GM18502 (cell line): Measurements from ENCODE around the gene STIM1.
"Not testable (repeated sequence)": the region's sequence is repeated elsewhere in the genome, so short reads cannot be mapped to it uniquely, and the experiment has no call there.

Experiments used
- ATAC-seq: cut with Tn5 transposase; IDR thresholded peaks from one replicate; pipeline ENCODE4 v1.9.1; 2021; ENCODE audit warnings: mild to moderate bottlenecking; ENCODE audit not compliant: unreplicated experiment, poor library complexity

STIM1 gene

DNA sequence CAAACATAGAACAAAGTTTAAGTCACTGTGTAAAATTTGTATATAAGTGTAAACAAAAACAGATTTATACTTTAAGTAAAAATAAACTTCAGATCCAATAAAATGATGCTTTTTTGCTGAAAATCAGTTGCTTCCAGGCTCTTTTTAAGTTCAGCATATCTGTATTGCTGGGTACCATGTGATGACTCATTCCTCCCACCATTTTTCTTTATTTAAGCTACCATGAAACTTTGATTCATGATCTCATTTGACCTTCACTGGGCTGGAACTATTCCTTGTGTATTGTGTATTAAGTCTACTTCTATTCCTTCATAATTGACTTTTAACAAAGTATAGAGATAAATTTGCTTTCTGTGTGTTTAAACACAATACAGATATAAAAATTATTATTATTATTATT, 192.9 kb downstream of the STIM1 start:
- ATAC-seq, result no peak

DNA sequence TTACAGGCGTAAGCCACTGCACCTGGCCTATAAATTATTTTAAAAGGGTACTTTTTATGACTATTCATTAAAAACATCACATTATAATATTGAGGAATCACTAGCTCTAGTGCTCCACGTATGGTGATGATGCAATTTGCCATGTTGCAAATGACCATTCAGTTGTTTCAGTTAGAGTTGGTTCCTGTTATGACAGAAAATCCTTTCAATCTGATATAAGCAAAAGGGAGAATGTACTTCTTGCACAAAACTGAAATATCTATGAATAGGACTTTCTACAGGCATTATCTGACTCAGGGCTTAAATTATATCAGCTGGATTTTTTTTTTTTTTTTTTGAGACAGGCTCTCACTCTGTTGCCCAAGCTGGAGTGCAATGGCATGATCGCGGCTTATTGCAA, 193.5 kb downstream of the STIM1 start:
- no peak for ATAC-seq

DNA sequence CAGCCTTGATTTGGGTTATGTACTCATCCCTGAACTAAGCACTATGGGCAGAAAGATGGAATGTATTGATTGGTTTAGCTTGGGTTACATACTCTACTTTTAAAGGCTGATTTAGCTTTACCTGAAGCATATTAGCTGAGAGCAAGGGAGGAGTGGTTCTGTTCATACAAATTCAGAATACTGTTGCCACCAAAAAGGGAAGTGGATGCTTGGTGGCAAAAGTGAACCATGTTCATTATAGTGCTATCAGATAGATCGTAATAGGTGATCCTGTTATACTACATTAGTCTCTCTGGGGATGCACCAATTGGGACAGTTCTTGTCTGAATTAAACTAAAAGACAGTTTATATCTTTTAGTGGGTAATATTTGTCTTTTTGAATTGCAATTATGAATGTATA, 194.7 kb downstream of the STIM1 start:
- no peak for ATAC-seq

DNA sequence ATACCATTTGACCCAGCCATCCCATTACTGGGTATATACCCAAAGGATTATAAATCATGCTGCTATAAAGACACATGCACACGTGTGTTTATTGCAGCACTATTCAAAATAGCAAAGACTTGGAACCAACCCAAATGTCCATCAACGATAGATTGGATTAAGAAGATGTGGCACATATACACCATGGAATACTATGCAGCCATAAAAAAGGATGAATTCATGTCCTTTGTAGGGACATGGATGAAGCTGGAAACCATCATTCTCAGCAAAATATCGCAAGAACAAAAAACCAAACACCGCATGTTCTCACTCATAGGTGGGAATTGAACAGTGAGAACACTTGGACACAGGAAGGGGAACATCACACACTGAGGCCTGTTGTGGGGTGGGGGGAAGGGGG, 197.7 kb downstream of the STIM1 start:
- ATAC-seq, result not testable (repeated sequence)

DNA sequence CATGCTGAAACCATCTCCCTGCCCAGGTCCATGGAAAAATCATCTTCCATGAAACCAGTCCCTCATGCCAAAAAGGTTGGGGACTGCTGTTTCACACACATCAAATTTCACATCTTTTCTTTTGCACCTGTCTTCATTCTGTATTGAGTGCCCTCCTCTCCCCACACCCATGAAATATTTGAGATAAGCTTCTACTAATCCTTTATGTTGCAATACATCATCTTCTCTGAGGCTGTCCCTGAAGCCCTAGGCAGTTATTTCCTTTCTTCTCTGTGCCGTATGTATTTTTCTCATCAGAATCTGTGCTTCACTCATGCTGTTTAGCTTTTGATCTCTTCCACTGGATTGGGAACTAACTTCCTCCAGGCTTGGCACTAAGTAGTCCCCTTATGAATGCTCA, 199.2 kb downstream of the STIM1 start:
- ATAC-seq, result no peak

DNA sequence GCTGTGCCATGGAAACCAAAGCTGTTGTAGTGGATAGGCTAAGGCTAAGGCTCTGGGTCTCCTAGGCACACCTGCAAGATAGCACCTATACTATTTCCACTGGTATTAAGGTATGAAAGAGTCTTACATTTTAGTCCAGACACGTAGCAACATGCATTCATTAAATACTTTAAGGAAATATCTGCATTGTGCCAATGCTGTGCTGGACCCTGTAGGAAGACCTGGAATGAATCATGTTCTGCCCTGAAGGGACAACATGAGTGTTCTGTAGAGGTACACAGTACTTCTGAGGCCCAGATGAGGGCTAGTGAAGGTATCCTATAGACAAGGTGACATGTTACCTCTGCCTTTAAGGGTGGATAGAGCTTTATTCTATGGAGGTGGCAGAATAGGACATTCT, 204.0 kb downstream of the STIM1 start:
- no peak for ATAC-seq

DNA sequence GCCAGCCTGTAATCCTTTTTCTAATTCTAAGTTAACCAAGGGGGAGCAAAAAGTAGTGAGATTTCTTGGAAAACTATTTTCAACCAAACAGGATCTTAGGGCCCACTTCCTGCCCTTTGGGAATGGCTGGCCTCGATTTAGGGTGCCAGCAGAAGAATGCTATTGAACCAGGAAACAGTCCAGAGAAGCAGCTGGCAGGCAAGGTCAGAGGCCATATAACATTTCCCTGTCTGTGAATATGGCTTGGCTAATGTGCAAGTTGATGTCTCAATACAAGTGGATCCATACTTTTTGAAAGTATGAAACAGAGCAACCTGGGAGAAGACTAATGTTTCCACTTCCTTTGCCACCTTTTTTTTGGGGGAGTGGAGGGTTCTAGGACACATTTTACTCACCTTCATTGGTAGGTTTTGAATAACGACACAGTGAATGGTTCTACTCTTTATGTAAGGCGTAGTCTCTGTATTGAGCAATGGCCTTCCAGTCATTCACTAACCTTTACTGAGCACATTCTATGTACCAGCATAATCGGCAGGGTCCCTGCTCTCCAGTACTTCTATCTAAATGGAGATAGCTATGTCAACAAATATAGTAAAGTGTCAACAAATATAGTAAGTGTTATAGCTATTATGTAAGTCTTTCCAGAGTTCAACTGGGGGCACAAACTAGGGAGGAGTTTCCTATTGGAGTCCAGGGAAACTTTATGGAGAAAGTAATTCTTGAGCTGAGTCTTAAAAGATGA, 204.9 kb downstream of the STIM1 start:
- no peak for ATAC-seq

DNA sequence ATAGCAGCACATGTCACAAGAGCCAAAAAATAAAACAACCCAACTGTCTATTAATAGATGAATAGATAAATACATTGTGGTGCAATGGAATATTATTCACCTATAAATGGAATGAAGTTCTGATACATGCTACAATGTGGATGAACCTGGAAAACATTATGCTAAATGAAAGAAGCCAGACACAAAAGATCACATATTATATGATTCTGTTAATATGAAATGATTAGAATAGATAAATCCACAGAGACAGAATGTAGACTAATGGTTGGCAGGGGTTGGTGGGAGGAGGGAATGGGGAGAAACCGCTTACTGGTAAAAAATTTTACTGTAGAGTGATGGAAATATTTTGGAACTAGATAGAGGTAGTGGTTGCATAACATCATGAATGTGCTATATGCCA, 206.2 kb downstream of the STIM1 start:
- no peak for ATAC-seq

DNA sequence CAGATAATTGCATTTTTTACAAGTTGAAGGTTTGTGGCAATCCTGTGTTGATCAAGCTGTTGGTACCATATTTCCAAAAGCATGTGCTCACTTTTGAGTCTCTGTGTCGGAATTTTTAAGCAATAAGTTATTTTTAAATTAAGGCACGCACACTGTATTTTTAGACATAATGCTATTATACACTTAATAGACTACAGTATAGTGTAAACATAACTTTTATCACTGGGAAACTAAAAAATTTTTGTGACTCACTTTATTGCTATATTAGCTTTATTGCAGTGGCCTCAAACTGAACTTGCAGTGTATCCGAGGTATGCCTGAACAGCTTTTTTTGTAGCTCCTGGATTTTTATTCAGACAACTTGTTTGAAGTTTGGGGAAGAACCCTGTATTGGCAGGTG, 207.9 kb downstream of the STIM1 start:
- no peak for ATAC-seq

DNA sequence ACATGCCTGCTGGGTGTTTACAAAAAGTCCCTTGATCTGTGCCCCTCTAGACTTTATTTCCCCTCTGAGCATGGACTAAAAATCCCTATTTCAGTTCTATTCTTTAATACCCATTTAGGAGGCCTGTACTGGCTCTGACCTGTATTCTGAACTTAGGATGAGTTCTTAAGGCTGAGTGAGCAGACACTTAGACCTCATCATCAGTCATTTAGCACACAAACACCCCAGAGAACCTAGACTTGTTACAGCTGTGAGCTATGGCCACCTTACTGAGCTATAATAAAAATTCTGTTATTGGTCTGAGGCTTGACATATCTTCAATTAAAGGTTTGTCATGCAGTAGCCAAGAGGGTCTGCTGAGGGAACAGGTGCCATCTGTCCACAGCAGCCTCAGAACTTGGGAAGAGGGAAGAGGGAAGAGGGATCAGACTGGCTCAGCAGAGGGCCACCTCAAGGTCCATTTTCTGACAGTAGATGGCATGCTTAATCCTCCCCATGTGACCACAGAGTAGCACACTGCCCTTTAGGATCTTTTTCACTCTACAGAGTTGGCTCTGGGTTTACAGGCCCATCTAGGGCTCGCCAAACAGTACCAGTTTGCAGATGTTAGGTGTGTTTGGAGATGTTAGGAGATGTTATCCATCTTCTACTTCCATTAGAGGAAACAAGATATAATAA, 209.0 kb downstream of the STIM1 start:
- ATAC-seq, result no peak

DNA sequence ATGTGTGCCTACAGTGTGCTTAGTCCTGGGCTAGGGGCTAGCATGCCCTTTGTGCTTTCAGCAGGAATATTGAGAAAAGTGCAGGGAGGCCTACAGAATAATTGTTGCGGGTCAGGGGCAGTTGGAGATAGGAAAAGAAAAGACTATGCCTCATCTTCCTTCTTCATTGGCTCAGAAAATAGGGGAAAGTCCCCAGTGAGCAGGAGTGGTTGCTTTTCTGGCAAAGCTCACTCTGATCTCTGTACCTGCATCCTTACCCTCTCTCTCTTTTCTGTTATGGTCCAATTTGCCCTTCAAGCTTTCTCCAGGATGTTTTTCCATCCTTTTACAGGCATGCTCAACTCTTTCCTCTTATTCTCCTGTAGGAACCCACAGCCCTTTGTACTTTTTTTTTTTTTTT, 209.6 kb downstream of the STIM1 start:
- ATAC-seq, result no peak

DNA sequence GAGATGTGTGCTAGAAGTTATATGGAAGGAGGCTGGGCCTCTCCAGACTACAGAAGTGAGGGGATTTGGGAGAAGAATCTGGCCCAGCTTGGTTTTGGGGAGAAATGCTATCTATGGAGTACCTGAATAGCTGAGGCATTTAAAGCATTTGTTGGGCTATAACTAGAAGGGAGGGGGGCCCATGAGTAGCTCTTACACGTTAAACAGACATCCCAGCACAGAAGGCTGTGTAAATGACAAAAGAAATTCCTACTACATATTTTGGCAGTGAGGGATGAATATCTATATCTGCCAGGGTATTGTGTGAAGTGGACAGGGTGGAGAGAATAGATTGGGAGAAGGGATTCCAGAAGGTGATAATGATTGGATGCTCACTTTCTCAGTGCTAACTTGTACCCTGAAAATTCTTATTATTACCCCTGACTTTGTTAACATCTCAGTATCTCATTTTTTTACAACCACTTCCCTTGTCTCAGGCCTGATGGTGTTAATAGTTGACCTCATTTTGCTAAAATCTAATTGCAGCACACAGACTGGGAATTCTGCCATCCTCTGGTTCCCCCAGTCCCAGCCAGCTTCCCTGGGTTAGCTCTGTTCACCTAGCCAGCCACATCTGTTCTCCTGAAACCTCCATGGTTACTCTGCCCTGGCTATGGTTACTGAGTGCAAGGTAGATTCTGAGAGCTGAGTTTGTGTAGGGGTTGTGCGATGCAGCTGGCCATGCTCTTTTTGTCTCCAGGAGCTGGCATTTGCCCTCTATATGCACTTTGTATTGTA, 210.3 kb downstream of the STIM1 start:
- ATAC-seq, result no peak

DNA sequence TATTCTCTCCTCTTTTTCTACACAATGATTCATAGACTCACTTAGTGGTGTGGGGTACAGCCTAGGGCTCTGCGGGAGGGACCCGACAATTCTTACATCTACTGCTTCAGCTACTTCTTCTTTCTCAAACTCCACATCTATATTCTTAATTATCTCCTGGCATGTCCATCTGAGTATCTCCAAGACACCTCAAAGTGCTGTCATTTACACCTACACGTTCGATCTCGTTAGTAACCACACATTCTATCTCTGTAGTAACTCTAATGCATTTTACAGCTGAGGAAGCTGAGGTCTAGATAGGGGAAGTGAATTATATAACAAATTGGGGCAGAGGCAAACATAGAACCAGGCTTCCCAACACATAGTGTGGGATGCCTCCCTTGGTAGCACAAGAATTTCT, 211.4 kb downstream of the STIM1 start:
- no peak for ATAC-seq

DNA sequence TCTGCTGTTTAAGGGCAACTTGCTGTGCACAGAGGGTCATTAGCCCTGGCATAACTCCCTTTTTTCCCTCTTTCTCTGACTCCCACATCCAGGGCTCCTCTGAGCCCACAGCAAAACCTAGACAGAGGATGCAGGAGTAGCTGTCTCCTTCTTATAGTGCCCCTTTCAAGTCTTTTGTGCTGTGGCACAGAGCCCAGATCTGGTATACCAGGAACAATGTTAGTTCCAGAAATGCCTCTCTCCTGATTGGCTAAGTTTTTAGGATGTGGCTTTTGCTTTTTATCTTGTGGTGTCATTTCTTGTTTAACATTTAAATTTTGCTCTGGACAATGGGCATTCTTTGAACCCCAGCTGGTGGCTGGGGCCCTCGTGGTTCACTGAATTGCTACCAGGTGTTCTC, 213.5 kb downstream of the STIM1 start:
- no peak for ATAC-seq

DNA sequence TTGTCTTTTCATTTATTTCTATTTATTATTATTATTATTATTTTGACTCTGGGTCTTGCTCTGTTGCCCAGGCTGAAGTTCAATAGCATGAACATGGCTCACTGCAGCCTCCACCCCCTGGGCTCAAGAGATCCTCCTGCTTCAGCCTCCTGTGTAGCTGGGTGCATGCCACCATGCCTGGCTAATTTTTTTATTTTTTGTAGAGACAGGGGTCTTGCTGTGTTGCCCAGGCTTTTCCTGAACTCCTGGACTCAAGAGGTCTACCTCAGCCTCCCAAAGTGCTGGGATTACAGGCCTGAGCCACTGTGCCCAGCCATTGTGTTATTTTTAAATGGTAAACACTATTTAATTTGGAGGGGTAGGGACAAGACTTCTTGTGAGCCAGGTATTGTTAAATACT, 215.9 kb downstream of the STIM1 start:
- no peak for ATAC-seq

DNA sequence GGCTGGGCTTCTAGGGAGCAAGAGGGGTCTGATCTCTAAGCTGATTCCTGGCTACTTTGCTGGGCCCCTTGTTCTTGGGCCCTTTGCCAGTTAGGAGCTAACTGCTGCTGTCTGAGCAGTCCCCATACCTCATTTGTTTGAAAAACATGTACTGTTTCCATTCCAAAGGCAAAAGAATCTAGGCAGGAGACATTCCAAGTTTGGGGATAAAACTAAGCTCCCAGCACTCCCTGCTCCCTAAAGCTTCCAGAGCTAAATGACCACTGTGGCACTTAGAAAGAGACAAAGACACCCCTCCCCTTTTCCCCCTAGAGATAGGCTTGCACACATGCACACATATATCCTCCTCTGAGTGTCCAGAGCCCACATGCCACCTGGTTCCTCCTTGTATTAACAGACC, 216.4 kb downstream of the STIM1 start:
- no peak for ATAC-seq

DNA sequence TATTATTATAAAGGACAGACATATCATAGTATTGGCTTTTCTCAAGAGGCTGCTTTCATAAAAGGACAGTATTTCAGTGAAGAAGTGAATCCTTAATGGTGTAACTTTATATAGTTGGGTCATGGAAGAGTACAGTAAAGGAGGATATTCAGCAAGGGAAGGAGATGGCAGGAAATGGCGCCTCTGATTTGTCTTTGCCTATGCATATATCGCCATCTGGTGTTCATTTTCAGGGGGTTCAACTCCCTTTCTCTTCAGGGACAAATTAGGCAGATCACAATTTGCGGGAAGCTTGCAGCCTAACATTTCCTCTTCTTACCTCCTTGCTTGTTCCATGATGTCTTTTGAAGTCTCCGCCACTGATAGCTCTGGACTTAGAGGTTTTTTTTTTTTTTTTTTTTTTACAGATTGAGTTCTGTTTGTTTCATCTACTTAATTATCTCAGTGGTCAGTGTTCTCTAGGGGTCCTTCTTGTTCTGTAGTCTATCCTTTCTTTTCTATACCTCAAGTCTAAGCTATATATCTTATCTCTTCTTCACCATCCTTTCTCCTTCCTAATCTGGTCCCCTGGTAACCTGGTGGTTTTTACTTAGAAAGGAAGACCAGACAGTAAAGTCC, 217.3 kb downstream of the STIM1 start:
- peak; percentile 63 for ATAC-seq

DNA sequence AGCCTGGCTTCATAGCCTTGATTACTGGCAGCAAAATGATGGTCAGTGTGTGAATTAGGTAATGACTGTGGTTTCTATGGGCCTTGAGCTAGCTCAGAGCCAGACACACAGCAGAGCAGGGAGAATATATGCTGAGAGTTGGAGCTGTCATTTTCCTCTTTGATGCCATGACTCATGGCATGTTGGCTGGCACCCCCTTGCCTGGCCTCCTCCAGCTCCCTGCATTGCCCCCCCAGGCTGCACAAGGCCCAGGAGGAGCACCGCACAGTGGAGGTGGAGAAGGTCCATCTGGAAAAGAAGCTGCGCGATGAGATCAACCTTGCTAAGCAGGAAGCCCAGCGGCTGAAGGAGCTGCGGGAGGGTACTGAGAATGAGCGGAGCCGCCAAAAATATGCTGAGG, 218.8 kb downstream of the STIM1 start:
- ATAC-seq, result no peak

DNA sequence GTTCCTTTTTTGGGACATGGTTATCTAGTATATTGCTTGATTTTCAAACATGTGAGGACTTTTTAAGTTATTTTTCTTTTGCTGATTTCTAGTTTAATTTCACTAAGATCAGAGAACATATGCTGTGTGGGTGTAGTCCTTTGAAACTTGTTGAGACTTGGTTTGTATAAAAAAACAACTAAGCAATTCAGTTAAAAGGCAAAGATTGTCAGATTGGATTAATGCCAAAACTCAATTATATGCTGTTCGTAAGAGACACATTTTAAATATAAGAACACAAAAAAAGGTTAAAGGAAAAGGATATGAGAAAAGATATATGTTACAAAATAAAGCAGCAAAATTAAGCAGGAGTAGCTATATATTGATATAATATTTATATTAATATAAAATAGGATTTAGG, 221.3 kb downstream of the STIM1 start:
- no peak for ATAC-seq

DNA sequence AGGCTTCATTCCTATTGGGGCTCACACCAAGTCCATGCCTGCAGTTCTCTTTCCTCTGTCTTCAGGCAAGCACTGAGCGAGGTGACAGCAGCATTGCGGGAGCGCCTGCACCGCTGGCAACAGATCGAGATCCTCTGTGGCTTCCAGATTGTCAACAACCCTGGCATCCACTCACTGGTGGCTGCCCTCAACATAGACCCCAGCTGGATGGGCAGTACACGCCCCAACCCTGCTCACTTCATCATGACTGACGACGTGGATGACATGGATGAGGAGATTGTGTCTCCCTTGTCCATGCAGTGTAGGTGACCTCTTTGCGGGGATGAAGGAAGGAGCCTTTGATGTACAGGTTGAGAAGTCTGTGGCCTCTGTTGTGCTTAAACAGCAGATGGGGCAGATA, 227.7 kb downstream of the STIM1 start:
- no peak for ATAC-seq
